OCI-LY7 (cell line): ENCODE data around the gene HEMGN. TPM values are rescaled to one million over a fixed set of nuclear protein-coding genes. Genes with fewer than 3 reads are reported as not detected.
"Not testable (repeated sequence)": the region's sequence is repeated elsewhere in the genome, so short reads cannot be mapped to it uniquely, and the experiment has no call there.

Experiments used
- BruUV-seq: library from RNA; stranded (reverse); fragments of 400-500 nt; replicated peaks from 2 replicates; lab custom pipeline; 2021; lab: Mats Ljungman, UMichigan
- CTCF ChIA-PET: fragments of 300-600 bp; sonication (Branson Sonifier 250); formaldehyde crosslinking; loops from one replicate; lab custom pipeline; 2022; ENCODE audit warnings: antibody characterized with exemption; ENCODE audit not compliant: unreplicated experiment; lab: Charles Lee
- POLR2A ChIA-PET: fragments of 300-600 bp; sonication (Branson Sonifier 250); formaldehyde crosslinking; loops from one replicate; lab custom pipeline; 2022; ENCODE audit warnings: antibody characterized with exemption; lab: Charles Lee
- DNase-seq: peaks from one replicate; pipeline ENCODE4 v3.0.0-alpha.2; 2015; ENCODE audit warnings: low spot score
- H2AFZ ChIP-seq: fragments of 200-600 bp; sonication (generic), shearing (Covaris generic); 2 replicates; pipeline ENCODE4 v1.6.1; 2014; ENCODE audit warnings: mild to moderate bottlenecking, antibody characterized with exemption, low read length, moderate library complexity
- H3K27ac ChIP-seq: fragments of 200-600 bp; sonication (generic); 2 replicates; pipeline ENCODE4 v1.5.1; 2014; ENCODE audit warnings: mixed run types, low read depth, mild to moderate bottlenecking, moderate library complexity, low read length, inconsistent platforms; ENCODE audit not compliant: poor library complexity, severe bottlenecking
- H3K36me3 ChIP-seq: fragments of 200-600 bp; sonication (generic); 2 replicates; pipeline ENCODE4 v1.6.1; 2014; ENCODE audit warnings: mild to moderate bottlenecking, antibody characterized with exemption, low read length, moderate library complexity, mixed read lengths; ENCODE audit not compliant: insufficient read depth
- H3K4me1 ChIP-seq: fragments of 200-600 bp; sonication (generic); 2 replicates; pipeline ENCODE4 v1.5.1; 2014; ENCODE audit warnings: mild to moderate bottlenecking, low read length; ENCODE audit not compliant: insufficient read depth, poor library complexity, severe bottlenecking
- H3K4me2 ChIP-seq: fragments of 200-600 bp; sonication (generic); 2 replicates; pipeline ENCODE4 v1.6.1; 2014; ENCODE audit warnings: mild to moderate bottlenecking, low read length
- H3K4me3 ChIP-seq: fragments of 200-600 bp; sonication (generic); 2 replicates; pipeline ENCODE4 v1.5.1; 2014; ENCODE audit warnings: mild to moderate bottlenecking, low read depth, low read length; ENCODE audit not compliant: poor library complexity, severe bottlenecking
- H3K79me2 ChIP-seq: fragments of 200-600 bp; sonication (generic); 2 replicates; pipeline ENCODE4 v1.6.1; 2016; ENCODE audit warnings: low read depth, mild to moderate bottlenecking, low read length, moderate library complexity, mixed read lengths; ENCODE audit not compliant: insufficient read depth
- H3K9me2 ChIP-seq: fragments of 200-600 bp; sonication (generic); 2 replicates; pipeline ENCODE4 v1.6.1; 2016; ENCODE audit warnings: mild to moderate bottlenecking, low read length, mixed read lengths; ENCODE audit not compliant: insufficient read depth
- H3K9me3 ChIP-seq: fragments of 200-600 bp; sonication (generic); 2 replicates; pipeline ENCODE4 v1.6.1; 2014; ENCODE audit warnings: mild to moderate bottlenecking, mixed run types, low read length, mixed read lengths
- H4K20me1 ChIP-seq: fragments of 200-600 bp; sonication (generic); 2 replicates; pipeline ENCODE4 v1.6.1; 2014; ENCODE audit warnings: mild to moderate bottlenecking, antibody characterized with exemption, low read length, moderate library complexity, mixed read lengths; ENCODE audit not compliant: insufficient read depth
- EZH2phosphoT487 ChIP-seq: fragments of 200-600 bp; sonication (generic); IDR thresholded peaks from 2 replicates; pipeline ENCODE4 v1.6.1; 2018; ENCODE audit warnings: low read depth, borderline replicate concordance, mild to moderate bottlenecking, mixed run types, antibody characterized with exemption, low read length, moderate library complexity, mixed read lengths
- intact Hi-C: fragments of 100-400 bp; cut with micrococcal nuclease; formaldehyde crosslinking; loops from one replicate; pipeline ENCODE4 v1.10.0; 2022; ENCODE audit not compliant: unreplicated experiment
- total RNA-seq, 2 experiments: library from RNA; depleted of rRNA in 1 of 2; stranded (reverse); fragments of >200 nt in 1 of 2; shearing (Covaris generic) in 1 of 2; gene quantifications; 2 replicates each; pipeline ENCODE4 v1.2.3, GENCODE V29; 2014 to 2022
- TF ChIP-seq, protein P1 (sequence below): fragments of 200-600 bp; sonication (generic); conservative IDR thresholded peaks from 2 replicates; pipeline ENCODE4 v1.5.1; 2014; ENCODE audit warnings: mild to moderate bottlenecking, antibody characterized with exemption, low read length, moderate library complexity, mixed read lengths

HEMGN gene
- total RNA-seq, 2 experiments from 2014 or later: 3.8 to 5.4 TPM

DNA sequence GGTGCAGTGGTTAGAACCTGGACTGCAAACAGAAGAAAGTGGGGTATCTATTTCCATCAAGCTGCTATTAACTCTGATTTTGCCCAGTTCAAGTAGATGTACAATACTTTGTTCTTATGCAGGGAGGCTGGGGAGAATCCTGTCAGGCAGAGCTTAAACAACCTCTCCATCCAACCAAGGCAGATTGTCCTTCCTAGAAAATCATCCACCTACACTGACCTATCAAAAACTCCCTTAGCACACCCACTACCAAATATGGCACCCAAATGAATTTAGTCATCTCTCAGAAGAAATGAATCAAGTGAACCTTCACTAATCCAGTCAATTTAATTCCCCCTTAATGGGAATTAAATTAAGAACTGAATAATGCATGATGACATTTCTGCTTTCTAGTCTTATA is 18.4 kb upstream of the HEMGN start:
- POLR2A ChIA-PET: interaction anchor here (0.5 to 1.3 kb wide), 4 partner anchors 22 to 69 kb away, joined by 3 to 5 read pairs (median 4); no protein-coding TSS in a partner anchor

DNA sequence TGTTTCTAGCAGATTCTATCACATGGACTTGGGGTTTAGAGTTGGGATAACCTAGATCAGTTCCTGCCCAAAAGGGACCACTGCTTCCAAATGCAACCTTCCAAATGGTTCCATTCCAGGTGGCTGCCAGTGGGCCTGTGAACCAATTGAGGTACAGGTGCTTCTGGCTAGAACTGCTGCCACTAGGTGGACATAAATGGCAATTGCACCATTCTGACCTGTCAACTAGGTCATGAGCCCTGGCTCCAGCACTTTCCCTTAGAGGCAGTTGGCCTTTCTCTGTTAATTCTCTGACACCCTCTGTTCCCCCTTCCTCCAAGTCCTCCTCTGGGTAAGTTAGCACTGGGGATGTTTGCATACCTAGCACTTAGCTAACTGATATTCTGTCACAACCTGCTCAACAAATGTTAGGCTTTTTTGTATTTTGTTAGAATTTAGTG is 16.6 kb upstream of the HEMGN start:
- Histone ChIP-seq H3K9me2 (no peaks in the 10 kb centered on the region), H3K4me3 (no peak overlapping the region), H3K4me1 (peaks cover 26% of the 10 kb centered on the region), H3K27ac (peak overlapping the region; percentile 7), H4K20me1 (no peaks in the 10 kb centered on the region), H3K79me2 (no peaks in the 10 kb centered on the region), H3K36me3 (no peaks in the 10 kb centered on the region; the same call in 1 of the 2 replicates), H3K4me2 (peak overlapping the region; percentile 25; the same call in 1 of the 2 replicates), H3K9me3 (peaks cover 8% of the 10 kb centered on the region; the same call in 1 of the 2 replicates), H2AFZ (peak overlapping the region; percentile 52; the same call in 1 of the 2 replicates)
- TF ChIP-seq, protein P1, sequence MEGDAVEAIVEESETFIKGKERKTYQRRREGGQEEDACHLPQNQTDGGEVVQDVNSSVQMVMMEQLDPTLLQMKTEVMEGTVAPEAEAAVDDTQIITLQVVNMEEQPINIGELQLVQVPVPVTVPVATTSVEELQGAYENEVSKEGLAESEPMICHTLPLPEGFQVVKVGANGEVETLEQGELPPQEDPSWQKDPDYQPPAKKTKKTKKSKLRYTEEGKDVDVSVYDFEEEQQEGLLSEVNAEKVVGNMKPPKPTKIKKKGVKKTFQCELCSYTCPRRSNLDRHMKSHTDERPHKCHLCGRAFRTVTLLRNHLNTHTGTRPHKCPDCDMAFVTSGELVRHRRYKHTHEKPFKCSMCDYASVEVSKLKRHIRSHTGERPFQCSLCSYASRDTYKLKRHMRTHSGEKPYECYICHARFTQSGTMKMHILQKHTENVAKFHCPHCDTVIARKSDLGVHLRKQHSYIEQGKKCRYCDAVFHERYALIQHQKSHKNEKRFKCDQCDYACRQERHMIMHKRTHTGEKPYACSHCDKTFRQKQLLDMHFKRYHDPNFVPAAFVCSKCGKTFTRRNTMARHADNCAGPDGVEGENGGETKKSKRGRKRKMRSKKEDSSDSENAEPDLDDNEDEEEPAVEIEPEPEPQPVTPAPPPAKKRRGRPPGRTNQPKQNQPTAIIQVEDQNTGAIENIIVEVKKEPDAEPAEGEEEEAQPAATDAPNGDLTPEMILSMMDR: peak; percentile 93
- no peak for TF ChIP-seq EZH2phosphoT487
- CTCF ChIA-PET: interaction anchor here (0.6 to 1.3 kb wide), 2 partner anchors 13 to 30 kb away, joined by 3 read pairs; no protein-coding TSS in a partner anchor
- intact Hi-C loops: loop anchor here (1.0 kb wide), 2 partner anchors 29 to 31 kb away; partner anchors contain the start of gene ANP32B
- no TSS peak for BruUV-seq
- POLR2A ChIA-PET: interaction anchor here (0.6 to 1.2 kb wide), 4 partner anchors 27 to 223 kb away, joined by 3 to 8 read pairs (median 4); partner anchors contain the start of gene TRMO
- DNase-seq: peak; percentile 90

More for the DNA sequence above, 18.4 kb upstream of the HEMGN start:
- Histone ChIP-seq H3K4me2 (no peak overlapping the region), H4K20me1 (no peaks in the 10 kb centered on the region), H3K36me3 (no peaks in the 10 kb centered on the region; the same call in 1 of the 2 replicates), H3K4me3 (no peak overlapping the region), H3K27ac (no peak overlapping the region), H3K9me3 (peaks cover 5% of the 10 kb centered on the region; the same call in 1 of the 2 replicates), H3K4me1 (peaks cover 16% of the 10 kb centered on the region), H3K79me2 (no peaks in the 10 kb centered on the region), H2AFZ (no peak overlapping the region), H3K9me2 (no peaks in the 10 kb centered on the region)
- intact Hi-C loops: no loop called here
- DNase-seq: no peak
- BruUV-seq: no TSS peak
- CTCF ChIA-PET: interaction anchor here (0.7 to 0.8 kb wide), 2 partner anchors 32 to 79 kb away, joined by 3 to 4 read pairs; no protein-coding TSS in a partner anchor
- TF ChIP-seq, protein P1: no peak
- TF ChIP-seq EZH2phosphoT487: no peak

DNA sequence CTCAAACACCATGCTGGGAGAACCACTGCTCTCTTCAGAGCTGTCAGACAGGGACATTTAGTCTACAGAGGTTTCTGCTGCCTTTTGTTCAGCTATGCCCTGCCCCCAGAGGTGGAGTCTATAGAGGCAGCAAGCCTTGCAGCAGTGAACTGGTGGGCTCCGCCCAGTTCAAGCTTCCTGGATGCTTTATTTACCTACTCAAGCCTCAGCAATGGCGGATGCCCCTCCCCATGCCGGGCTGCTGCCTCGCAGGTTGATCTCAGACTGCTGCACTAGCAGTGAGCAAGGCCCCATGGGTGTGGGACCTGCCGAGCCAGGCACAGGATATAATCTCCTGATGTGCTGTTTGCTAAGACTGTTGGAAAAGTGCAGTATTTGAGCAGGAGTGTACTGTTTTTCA is 12.9 kb upstream of the HEMGN start:
- CTCF ChIA-PET: interaction anchor here (0.7 to 1.0 kb wide), 2 partner anchors 20 to 27 kb away, joined by 3 to 4 read pairs; no protein-coding TSS in a partner anchor
- peak; percentile 81 for DNase-seq
- H3K27ac ChIP-seq, BruUV-seq, H3K9me3 ChIP-seq, H3K79me2 ChIP-seq, H4K20me1 ChIP-seq, H3K9me2 ChIP-seq, H3K36me3 ChIP-seq: not testable (repeated sequence)
- POLR2A ChIA-PET: interaction anchor here (0.9 to 3.4 kb wide), 6 partner anchors 9 to 35 kb away, joined by 3 to 22 read pairs (median 4); partner anchors contain the start of gene HEMGN
- intact Hi-C loops: loop anchor here (1.0 kb wide), 1 partner anchor 83 kb away; no protein-coding TSS in a partner anchor
- Histone ChIP-seq H3K4me1 (peaks cover 26% of the 10 kb centered on the region), H3K4me3 (peak overlapping the region; percentile 29), H3K4me2 (peak overlapping the region; percentile 54), H2AFZ (peak overlapping the region; percentile 87)

DNA sequence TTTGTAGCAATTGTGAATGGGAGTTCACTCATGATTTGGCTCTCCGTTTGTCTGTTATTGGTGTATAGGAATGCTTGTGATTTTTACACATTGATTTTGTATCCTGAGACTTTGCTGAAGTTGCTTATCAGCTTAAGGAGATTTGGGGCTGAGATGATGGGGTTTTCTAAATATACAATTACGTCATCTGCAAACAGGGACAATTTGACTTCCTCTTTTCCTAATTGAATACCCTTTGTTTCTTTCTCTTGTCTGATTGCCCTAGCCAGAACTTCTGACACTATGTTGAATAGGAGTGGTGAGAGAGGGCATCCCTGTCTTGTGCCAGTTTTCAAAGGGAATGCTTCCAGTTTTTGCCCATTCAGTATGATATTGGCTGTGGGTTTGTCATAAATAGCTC is 9.1 kb upstream of the HEMGN start:
- H3K9me3 ChIP-seq, DNase-seq, H3K9me2 ChIP-seq, H3K79me2 ChIP-seq, H3K27ac ChIP-seq, H2AFZ ChIP-seq, H4K20me1 ChIP-seq, H3K36me3 ChIP-seq, BruUV-seq, CTCF ChIA-PET, intact Hi-C loops, H3K4me2 ChIP-seq, H3K4me3 ChIP-seq: not testable (repeated sequence)
- POLR2A ChIA-PET: interaction anchor here (1.2 to 1.9 kb wide), 2 partner anchors 10 to 24 kb away, joined by 3 read pairs; partner anchors contain the start of gene TRMO
- peaks cover 30% of the 10 kb centered on the region for H3K4me1 ChIP-seq

DNA sequence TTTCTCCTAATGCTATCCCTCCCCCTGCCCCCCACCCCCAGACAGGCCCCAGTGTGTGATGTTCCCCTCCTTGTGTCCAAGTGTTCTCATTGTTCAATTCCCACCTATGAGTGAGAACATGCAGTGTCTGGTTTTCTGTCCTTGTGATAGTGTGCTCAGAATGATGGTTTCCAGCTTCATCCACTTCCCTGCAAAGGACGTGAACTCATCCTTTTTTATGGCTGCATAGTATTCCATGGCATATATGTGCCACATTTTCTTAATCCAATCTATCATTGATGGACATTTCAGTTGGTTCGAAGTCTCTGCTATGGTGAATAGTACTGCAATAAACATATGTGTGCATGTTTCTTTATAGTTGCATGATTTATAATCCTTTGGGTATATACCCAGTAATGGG is 7.5 kb upstream of the HEMGN start:
- intact Hi-C loops, H3K79me2 ChIP-seq, H3K9me3 ChIP-seq, DNase-seq, POLR2A ChIA-PET, H2AFZ ChIP-seq, H3K27ac ChIP-seq, H3K36me3 ChIP-seq, H3K4me3 ChIP-seq, CTCF ChIA-PET, BruUV-seq, H4K20me1 ChIP-seq, H3K4me2 ChIP-seq, H3K9me2 ChIP-seq: not testable (repeated sequence)
- H3K4me1 ChIP-seq: peaks cover 28% of the 10 kb centered on the region
